Fibroblast of lung (primary cell): ENCODE results near the gene SAMD7. TPM values are rescaled to one million over a fixed set of nuclear protein-coding genes. Genes with fewer than 3 reads are reported as not detected.

Source experiments
- DNase-seq, 2 donors: peaks; one replicate each; pipeline versions ENCODE4 v3.0.0 to v3.0.0-alpha.2; 2010; ENCODE audit warnings: low read depth in 2 of 2
- H2AFZ ChIP-seq: 2 replicates; pipeline ENCODE4 v1.5.1; 2012; ENCODE audit warnings: low read length, control low read depth, inconsistent platforms
- H3K27ac ChIP-seq: 2 replicates; pipeline ENCODE4 v1.5.1; 2011; ENCODE audit warnings: low read length, control low read depth; ENCODE audit not compliant: insufficient read depth
- H3K27me3 ChIP-seq: 2 replicates; pipeline ENCODE4 v1.5.1; 2011; ENCODE audit warnings: mild to moderate bottlenecking, low read length; ENCODE audit not compliant: control insufficient read depth, insufficient read depth
- H3K36me3 ChIP-seq: 2 replicates; pipeline ENCODE4 v1.5.1; 2011; ENCODE audit warnings: low read length; ENCODE audit not compliant: control insufficient read depth, insufficient read depth
- H3K4me1 ChIP-seq: 2 replicates; pipeline ENCODE4 v1.5.1; 2011; ENCODE audit warnings: low read length; ENCODE audit not compliant: control insufficient read depth, insufficient read depth; ENCODE audit errors: extremely low read depth
- H3K4me2 ChIP-seq: 2 replicates; pipeline ENCODE4 v1.5.1; 2011; ENCODE audit warnings: low read length, control low read depth; ENCODE audit not compliant: insufficient read depth; ENCODE audit errors: extremely low read depth
- H3K4me3 ChIP-seq, 4 experiments: fragments of 200-600 bp in 1 of 4; sonication (generic) in 1 of 4; replicated peaks in 1 of 4; 2 replicates each; pipeline ENCODE4 v1.5.1; 2011 to 2016; ENCODE audit warnings: low read length in 4 of 4, low read depth in 3 of 4, mild to moderate bottlenecking in 3 of 4, control low read depth in 2 of 4, inconsistent platforms in 1 of 4, mixed read lengths in 1 of 4; ENCODE audit not compliant: insufficient read depth in 1 of 4; ENCODE audit errors: control extremely low read depth in 1 of 4
- H3K79me2 ChIP-seq: 2 replicates; pipeline ENCODE4 v1.5.1; 2012; ENCODE audit warnings: mild to moderate bottlenecking, low read length, inconsistent platforms; ENCODE audit not compliant: control insufficient read depth, insufficient read depth
- H3K9ac ChIP-seq: 2 replicates; pipeline ENCODE4 v1.5.1; 2011; ENCODE audit warnings: mild to moderate bottlenecking, low read length, control low read depth; ENCODE audit not compliant: insufficient read depth
- H3K9me3 ChIP-seq: 2 replicates; pipeline ENCODE4 v1.5.1; 2012; ENCODE audit warnings: low read depth, low read length; ENCODE audit not compliant: control insufficient read depth, insufficient read depth
- H4K20me1 ChIP-seq: 2 replicates; pipeline ENCODE4 v1.5.1; 2011; ENCODE audit warnings: low read length; ENCODE audit not compliant: control insufficient read depth, insufficient read depth; ENCODE audit errors: extremely low read depth
- CTCF ChIP-seq, 2 donors: IDR thresholded peaks in 1 of 2; conservative IDR thresholded peaks in 1 of 2; 1 replicate in 1 of 2; 2 replicates in 1 of 2; pipeline ENCODE4 v1.5.1; 2011 to 2012; ENCODE audit warnings: low read length in 2 of 2, control low read depth in 1 of 2, inconsistent platforms in 1 of 2, low read depth in 1 of 2, mild to moderate bottlenecking in 1 of 2
- EZH2 ChIP-seq: IDR thresholded peaks from 2 replicates; pipeline ENCODE4 v1.5.1; 2012; ENCODE audit warnings: low read length, control low read depth, mild to moderate bottlenecking; ENCODE audit errors: missing control alignments
- polyA plus RNA-seq, 2 donors: library from polyadenylated mRNA; depleted of rRNA in 1 of 2; stranded (reverse) in 1 of 2; unstranded in 1 of 2; fragments of >200 nt; gene quantifications; 2 replicates each; pipeline ENCODE4 v1.2.1, GENCODE V29; 2011 to 2012; ENCODE audit warnings: missing spikeins in 1 of 2
- total RNA-seq: library from RNA; depleted of rRNA; stranded (reverse); fragments of >200 nt; gene quantifications from 2 replicates; pipeline ENCODE4 v1.2.1, GENCODE V29; 2014

Gene SAMD7
- total and polyA plus RNA-seq, 2 donors (not counting 1 experiment from before 2014, with no cell fraction given): not detected

DNA sequence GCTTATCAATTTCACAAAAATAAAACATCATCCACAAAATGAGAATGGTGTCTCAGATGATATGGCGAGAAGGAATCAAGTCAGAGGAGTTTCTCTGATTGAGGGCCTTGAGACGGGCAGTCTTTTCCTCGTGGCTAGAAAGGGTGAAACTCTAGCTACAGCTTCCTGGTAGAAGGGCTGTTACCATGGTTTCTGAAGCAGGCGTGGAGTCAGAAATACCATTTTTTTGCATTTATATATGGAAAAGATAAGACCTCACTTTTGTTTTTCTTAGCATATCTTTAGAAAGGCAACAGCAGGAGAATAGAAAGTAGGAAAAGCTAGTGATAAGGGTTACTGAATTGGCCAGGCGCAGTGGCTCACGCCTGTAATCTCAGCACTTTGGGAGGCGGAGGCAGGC lies 17.3 kb upstream of the SAMD7 start:
- H3K4me3 ChIP-seq: no peak overlapping the region
- H3K27me3 ChIP-seq: no peaks in the 10 kb centered on the region
- H3K36me3 ChIP-seq: no peaks in the 10 kb centered on the region
- no peaks in the 10 kb centered on the region for H4K20me1 ChIP-seq
- H3K9me3 ChIP-seq: no peaks in the 10 kb centered on the region
- H3K27ac ChIP-seq: no peak overlapping the region
- no peaks in the 10 kb centered on the region for H3K4me1 ChIP-seq
- no peak overlapping the region for H3K4me2 ChIP-seq
- no peak for TF ChIP-seq CTCF (conservative IDR thresholded peaks at IDR 0.05 in 1 of 2, IDR thresholded peaks at IDR 0.05 in 1 of 2; ENCODE audit: low read depth in 1 of 2, low read length in 2 of 2)
- TF ChIP-seq EZH2: no peak
- no peak overlapping the region for H3K9ac ChIP-seq
- no peaks in the 10 kb centered on the region for H3K79me2 ChIP-seq
- no peak overlapping the region for H2AFZ ChIP-seq
- no peak for DNase-seq

DNA sequence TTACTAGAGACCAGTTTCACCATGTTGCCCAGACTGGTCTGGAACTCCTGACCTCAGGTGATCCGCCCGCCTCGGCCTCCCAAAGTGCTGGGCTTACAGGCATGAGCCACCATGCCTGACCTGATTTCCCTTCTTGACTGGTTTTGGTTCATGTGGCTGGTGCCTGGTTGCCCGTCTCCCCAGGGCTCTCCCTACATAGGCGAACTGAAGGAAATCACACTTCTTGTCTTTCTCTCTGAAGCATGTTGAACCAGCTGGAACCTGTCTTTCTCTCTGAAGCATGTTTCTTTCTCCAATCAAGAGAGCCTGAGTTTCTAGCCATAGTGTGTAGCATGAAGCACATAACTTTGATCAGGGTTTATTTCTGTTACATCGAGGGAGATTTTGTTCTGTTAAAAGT lies 16.3 kb upstream of the SAMD7 start:
- Histone ChIP-seq H3K9me3 (no peaks in the 10 kb centered on the region), H3K4me3 (no peak overlapping the region), H2AFZ (no peak overlapping the region), H3K4me1 (no peaks in the 10 kb centered on the region), H3K4me2 (no peak overlapping the region), H3K9ac (no peak overlapping the region), H3K27me3 (no peaks in the 10 kb centered on the region), H3K36me3 (no peaks in the 10 kb centered on the region), H3K27ac (no peak overlapping the region), H3K79me2 (no peaks in the 10 kb centered on the region), H4K20me1 (no peaks in the 10 kb centered on the region)
- no peak for TF ChIP-seq EZH2
- no peak for TF ChIP-seq CTCF (conservative IDR thresholded peaks at IDR 0.05 in 1 of 2, IDR thresholded peaks at IDR 0.05 in 1 of 2; ENCODE audit: low read depth in 1 of 2, low read length in 2 of 2)
- DNase-seq: no peak

DNA sequence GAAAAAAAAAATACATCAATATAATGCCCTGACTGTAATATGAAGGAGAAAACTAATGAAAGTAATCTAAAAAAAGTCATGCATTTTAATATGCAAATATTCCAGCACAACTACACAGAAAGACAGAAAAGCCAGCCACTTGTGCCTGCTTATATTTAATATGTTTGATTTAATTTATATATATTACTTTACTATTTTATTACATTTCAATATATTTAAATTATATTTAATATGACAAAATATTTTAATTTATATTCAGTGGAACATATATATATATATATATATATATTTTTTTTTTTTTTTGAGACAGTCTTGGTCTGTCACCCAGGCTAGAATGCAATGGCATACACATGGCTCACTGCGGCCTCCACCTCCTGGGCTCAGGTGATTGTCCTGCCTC lies 14.1 kb upstream of the SAMD7 start:
- Histone ChIP-seq H3K4me1 (no peaks in the 10 kb centered on the region), H3K4me3 (no peak overlapping the region), H2AFZ (no peak overlapping the region), H3K4me2 (no peak overlapping the region), H3K9me3 (no peaks in the 10 kb centered on the region), H4K20me1 (no peaks in the 10 kb centered on the region), H3K79me2 (no peaks in the 10 kb centered on the region), H3K36me3 (no peaks in the 10 kb centered on the region), H3K9ac (no peak overlapping the region), H3K27ac (no peak overlapping the region), H3K27me3 (no peaks in the 10 kb centered on the region)
- TF ChIP-seq EZH2 (no peak), CTCF (conservative IDR thresholded peaks at IDR 0.05 in 1 of 2, IDR thresholded peaks at IDR 0.05 in 1 of 2; ENCODE audit: low read depth in 1 of 2, low read length in 2 of 2) (no peak)
- DNase-seq: no peak
